GM21447 (cell line): ENCODE results near the gene FAM219A.

ENCODE experiments used
- ATAC-seq: cut with Tn5 transposase; IDR thresholded peaks from one replicate; pipeline ENCODE4 v1.9.1; 2021; ENCODE audit not compliant: unreplicated experiment

FAM219A gene

GRCh38 chr9:34458013-34458958 lies at the start of gene FAM219A, which contains the start of gene DNAI1:
Gene FAM219A (minus strand): TSS chr9:34458570. CDS start chr9:34458263, 307 bp downstream.
Gene DNAI1 (plus strand): TSS chr9:34458805. CDS start chr9:34459006, 201 bp downstream.
- ATAC-seq, result peak; percentile 98

DNA sequence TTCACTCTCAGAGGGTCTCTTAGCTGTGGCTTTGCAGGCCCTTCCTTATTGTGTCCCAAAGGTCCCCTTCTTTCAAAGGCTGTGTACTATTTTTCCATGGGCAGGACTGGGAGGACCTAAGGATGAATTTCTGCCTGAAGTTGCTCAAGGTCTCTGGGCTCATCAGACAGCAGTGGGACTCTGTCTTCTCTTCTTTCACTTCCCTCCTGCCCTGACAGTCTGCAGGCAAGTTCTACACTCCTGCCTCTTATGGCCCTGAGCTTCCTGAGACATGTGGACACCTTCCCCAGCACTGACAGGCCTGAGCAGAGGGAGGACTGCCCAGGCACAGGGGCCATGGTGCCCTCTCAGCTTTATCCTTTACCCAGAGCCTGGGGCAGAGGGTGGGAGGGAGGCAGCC lies 49.6 kb upstream of the FAM219A start:
- no peak for ATAC-seq

- ATAC-seq, result no peak
Measured at GRCh38 chr9:34507556-34507955, 49.2 kb upstream of the FAM219A start.

DNA sequence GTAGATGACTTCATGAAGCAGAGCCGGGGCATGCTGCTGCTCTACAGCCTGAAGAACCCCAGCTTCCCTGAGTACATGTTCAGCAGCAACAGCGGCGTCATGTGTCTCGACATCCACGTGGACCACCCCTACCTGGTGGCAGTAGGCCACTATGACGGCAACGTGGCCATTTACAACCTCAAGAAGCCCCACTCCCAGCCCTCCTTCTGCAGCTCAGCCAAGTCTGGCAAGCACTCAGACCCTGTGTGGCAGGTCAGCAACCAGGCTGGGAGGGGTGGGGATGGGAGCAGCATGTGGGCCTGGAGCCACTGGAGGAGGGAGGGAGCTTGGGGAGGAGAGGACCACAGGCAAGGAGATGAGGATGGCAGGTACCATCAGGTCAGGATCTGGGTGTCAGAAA lies 48.3 kb upstream of the FAM219A start:
- no peak for ATAC-seq

GRCh38 chr9:34505370-34506120 lies 47.2 kb upstream of the FAM219A start:
- ATAC-seq, result no peak

GRCh38 chr9:34503406-34503805 lies 45.0 kb upstream of the FAM219A start:
- no peak for ATAC-seq

GRCh38 chr9:34502891-34503290 lies 44.5 kb upstream of the FAM219A start:
- ATAC-seq, result no peak

DNA sequence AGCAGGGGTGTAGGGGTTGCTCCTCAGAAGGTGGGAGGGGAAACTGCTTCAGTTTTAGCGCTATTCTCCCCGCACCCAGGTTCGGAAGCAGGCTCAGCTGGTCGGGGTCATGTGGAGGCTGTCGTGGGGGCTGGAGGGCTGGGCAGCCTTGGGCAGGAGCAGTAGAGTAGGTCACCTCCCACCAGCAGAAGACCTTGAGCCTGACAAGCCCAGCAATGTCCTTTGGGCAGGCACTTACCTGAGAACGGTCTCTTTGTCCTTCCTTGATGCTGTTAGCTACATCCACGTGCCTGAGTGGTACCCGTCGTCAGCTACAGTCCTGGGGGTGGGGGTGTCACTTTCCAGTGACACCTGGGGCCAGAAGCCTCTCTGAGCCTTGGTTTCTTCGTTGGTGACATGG lies 44.1 kb upstream of the FAM219A start:
- no peak for ATAC-seq

- ATAC-seq, result no peak
Measured at GRCh38 chr9:34501889-34502425, 43.6 kb upstream of the FAM219A start.

DNA sequence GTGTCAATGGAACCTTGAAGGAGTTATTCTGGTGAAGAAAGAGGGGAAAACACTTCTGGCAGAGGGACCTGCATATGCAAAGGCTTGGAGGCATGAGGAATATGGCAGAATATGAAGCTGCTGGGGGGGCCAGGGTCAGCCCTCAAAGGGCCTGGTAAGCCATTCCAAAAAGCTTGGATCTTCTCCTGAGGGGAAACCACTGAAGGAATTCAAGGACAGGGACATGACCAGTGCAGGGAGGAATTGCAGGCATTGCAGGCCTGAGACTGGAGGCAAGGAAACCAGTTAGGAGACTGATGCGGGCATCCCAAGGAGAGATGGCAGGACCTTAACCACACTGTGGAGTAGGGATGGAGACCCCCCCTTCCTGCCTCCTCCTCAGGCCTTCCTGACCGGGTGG lies 43.0 kb upstream of the FAM219A start:
- ATAC-seq, result no peak

- ATAC-seq, result peak; percentile 55
Measured at GRCh38 chr9:34500623-34501267, 42.4 kb upstream of the FAM219A start.

DNA sequence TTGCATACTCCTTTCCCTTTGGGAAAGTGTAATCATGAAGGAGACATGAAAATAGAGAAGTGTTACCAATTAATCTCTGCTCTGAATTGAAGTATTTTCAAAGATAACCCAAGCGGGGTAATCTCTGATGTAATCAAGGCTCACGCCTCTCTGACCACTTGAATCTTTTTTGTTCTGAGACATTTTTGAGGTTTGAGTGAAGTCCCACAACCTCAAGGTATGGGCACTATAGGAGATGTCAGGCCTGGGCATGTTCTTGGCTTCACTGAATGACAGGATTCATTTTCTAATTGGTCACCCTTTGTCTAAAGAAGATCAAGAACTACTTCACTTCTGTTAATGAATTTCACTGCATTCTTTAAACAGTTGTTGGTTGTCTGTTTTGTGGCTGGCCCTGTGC lies 40.7 kb upstream of the FAM219A start:
- ATAC-seq, result no peak

GRCh38 chr9:34498553-34498952 lies 40.2 kb upstream of the FAM219A start:
- ATAC-seq, result no peak

DNA sequence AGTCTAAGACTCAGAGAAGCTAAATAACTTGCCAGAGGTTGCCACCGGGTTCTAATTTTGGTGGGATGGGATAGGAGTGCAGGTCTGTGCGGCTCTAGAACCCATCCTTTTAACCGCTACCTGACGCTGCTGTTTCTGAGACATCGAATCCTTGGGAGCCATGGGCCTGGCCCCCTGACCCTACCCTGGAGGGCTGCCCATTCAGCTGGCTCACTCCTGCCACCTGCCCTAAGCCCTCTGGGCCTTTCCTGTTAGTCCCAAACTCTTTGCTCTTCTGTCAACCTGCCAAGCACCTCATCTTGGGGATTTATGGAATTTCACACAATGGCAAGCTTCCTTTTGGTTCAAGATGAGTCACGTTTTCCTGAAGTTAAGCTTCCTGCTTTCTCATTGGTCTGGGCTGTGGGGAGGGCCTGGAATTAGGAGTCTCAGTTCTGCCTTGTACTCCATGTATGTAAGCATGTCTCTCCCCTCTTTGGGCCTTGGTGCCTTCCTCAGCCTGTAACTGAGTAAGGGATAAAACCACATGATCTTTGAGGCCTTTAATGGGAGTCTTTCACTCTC lies 37.9 kb upstream of the FAM219A start:
- ATAC-seq, result no peak

DNA sequence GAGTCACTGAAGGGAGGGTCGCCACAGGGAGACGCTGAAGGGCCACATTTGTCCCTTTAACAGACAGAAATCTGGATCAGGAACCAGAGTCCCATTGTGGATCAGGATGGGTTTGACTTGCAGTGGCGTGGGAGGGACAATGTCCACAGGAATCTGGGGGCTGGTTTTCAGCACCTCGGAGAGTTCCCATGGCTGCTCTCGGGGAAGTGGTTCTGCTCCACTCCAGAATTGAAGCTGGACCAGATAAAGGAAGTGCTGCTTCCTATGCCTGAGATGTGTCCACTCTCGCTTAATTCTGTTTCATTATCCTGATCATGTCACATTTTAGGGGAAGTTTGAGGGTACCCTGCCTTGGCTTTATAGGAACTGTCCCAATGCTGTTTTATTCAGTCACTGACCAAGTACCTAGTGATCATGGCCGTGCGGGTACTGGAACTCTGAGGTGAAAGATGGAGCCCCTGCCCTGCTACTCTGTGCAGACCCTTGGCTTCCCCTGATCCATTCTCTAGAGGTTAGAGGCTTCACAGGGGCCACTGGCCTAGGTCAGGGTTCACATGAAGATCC lies 35.7 kb upstream of the FAM219A start:
- ATAC-seq, result no peak

- ATAC-seq, result no peak
Measured at GRCh38 chr9:34492051-34492450, 33.7 kb upstream of the FAM219A start.

DNA sequence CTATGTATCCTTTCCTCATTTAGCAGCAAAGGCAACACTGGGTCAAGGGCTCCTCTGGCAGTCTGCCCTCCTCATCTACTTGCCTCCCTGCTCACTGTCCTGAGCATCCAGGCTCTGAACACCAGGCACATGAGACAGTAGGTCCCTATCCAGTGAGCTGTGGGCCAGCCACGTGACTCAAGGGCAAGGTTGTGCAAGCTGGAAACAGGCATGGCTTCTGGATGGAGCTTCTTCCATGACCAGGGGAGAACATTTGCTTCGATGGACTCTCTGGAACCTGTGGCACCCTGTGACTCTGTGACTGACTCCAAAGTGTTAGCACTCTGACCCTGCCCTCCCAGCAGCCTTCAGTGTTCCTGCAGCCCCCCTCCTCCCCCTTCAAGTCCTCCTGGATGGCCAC lies 33.2 kb upstream of the FAM219A start:
- no peak for ATAC-seq

DNA sequence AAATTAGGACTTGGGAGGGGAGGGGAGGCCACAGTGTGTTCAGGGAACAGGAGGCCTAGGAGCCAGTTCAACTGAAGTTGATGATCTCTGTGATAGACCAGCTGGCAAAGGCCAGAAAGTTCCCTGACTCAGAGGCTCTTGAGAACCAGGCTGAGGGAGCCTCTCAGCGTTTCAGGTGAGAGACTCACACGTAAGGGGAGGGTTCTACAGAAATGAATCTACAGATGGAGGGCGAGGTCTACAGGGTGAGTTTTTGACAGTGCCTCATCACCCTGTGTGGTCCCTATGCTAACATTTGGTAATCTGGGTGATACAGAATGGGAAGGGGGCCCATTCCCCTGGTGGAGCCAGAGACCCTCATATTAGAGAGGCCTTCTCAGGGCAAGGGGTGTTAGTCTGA lies 32.4 kb upstream of the FAM219A start:
- no peak for ATAC-seq

DNA sequence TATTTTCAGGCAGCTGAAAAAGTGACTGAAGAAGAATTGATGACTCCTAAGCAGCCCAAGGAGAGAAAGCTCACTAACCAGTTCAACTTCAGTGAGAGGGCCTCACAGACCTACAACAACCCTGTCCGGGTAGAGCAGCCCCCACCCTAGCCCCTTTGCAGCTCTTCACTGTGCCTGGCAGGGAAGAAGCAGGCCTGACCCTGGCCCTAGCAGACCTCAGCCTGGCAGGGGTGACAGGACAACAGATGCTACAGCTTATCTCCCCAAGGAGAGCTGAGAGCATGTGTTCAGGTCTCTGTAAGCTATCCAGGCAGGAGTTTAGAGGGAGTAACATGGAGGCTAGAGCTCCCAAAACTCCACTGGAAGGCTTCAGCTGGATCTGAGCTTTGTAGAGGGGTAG lies 32.0 kb upstream of the FAM219A start:
- ATAC-seq, result no peak

DNA sequence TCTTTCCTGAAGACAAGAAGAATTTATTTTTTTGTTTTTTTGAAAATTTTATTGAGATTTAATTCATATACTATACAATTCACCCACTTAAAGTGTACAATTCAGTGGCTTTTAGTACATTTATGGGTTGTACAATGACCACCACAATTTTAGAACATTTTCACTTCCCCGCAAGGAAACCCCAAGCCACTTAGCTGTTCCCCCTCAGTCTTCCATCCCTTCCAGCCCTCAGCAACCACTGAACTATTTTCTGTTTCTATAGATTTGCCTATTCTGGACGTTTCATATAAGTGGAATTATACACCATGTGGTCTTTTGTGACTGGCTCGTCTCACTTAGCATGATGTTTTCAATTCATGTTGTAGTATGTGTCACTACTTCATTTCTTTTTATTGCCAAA lies 28.2 kb upstream of the FAM219A start:
- no peak for ATAC-seq

DNA sequence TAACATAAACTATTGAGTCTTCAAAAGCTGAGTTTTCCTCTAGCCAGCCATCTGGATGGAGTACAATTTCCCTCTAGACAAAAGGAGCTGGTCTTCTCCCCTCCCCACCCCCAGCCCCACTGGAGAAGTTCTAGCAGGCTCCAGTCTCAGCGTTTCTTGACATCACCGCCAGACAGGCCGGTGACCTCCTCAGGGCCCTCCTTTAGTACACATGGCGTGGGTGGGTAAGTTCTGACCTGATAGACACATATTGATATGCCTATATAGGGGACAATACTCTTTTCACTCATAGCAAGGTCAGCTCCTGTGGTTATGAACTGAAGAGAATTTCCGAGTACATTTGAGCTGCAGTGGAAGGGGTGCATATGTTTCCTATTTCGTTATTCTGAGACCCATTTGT lies 27.5 kb upstream of the FAM219A start:
- no peak for ATAC-seq
